ENCODE data around the gene TUBG2. TPM values are rescaled to one million over a fixed set of nuclear protein-coding genes. Genes with fewer than 3 reads are reported as not detected.

The TUBG2 gene
- total RNA-seq, 1 experiment from 2014 or later, result 21.3 TPM

DNA sequence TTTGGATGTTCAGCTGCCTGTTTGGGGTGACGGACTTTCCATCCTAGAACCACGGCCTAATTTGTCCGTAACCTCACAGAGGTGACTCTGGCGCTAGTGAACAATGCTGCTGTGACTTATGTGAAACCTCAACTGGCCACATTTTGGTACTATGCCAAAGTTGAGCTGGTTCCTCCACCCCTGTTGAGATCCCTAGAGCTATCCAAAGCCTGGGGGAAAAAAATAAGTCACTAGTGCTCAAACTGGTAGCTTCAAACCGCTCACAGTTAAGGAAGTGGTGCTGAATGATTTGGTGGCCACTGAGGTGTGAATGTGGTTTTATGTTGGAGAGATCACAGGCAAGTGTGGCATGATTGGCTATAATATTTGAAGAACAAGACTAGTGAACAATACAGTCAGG, 11.3 kb upstream of the TUBG2 start:
- Mint-ChIP-seq H3K27ac (ENCODE audit: low read depth, unreplicated experiment) (no peak overlapping the region), H3K9me3 (ENCODE audit: unreplicated experiment) (no peaks in the 10 kb centered on the region), H3K27me3 (ENCODE audit: insufficient read depth, unreplicated experiment) (peaks cover 5% of the 10 kb centered on the region), H3K4me3 (ENCODE audit: unreplicated experiment) (no peak overlapping the region), H3K4me1 (ENCODE audit: insufficient read depth, unreplicated experiment) (no peaks in the 10 kb centered on the region), H3K36me3 (ENCODE audit: insufficient read depth, unreplicated experiment) (no peaks in the 10 kb centered on the region)
- DNase-seq (ENCODE audit: unreplicated experiment), result no peak
- intact Hi-C loops (cut with micrococcal nuclease), result no loop called here
- BruUV-seq (replicated peaks), result no TSS peak
- TF ChIP-seq, protein P1, sequence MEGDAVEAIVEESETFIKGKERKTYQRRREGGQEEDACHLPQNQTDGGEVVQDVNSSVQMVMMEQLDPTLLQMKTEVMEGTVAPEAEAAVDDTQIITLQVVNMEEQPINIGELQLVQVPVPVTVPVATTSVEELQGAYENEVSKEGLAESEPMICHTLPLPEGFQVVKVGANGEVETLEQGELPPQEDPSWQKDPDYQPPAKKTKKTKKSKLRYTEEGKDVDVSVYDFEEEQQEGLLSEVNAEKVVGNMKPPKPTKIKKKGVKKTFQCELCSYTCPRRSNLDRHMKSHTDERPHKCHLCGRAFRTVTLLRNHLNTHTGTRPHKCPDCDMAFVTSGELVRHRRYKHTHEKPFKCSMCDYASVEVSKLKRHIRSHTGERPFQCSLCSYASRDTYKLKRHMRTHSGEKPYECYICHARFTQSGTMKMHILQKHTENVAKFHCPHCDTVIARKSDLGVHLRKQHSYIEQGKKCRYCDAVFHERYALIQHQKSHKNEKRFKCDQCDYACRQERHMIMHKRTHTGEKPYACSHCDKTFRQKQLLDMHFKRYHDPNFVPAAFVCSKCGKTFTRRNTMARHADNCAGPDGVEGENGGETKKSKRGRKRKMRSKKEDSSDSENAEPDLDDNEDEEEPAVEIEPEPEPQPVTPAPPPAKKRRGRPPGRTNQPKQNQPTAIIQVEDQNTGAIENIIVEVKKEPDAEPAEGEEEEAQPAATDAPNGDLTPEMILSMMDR (IDR thresholded peaks at IDR 0.05; ENCODE audit: unreplicated experiment), result no peak
- CTCF ChIA-PET, result interaction anchor here (0.6 to 2.0 kb wide), 2 partner anchors 24 to 91 kb away, joined by 4 to 6 read pairs; no protein-coding TSS in a partner anchor
- POLR2A ChIA-PET, result interaction anchor here (1.4 to 1.6 kb wide), 2 partner anchors 12 to 24 kb away, joined by 4 read pairs; partner anchors contain the start of gene TUBG2

DNA sequence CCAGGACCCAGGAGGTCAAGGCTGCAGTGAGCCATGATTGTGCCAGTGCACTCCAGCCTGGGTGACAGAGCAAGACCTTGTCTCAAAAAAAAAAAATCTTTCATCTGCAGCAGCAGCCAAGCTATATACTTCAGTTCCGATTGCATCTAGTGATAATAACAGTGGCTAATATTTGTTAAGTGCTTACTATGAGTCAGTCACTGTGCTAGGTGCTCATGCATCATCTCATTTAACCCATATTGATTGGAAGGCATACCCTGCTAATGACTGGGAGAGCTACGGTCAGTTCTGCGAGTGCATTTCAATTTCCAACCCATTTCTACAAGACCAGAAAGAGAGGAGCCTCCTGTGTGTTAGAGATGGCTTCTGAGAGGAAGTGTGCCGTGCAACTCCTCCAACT, 7.7 kb upstream of the TUBG2 start:
- Mint-ChIP-seq H3K36me3 (ENCODE audit: insufficient read depth, unreplicated experiment) (no peaks in the 10 kb centered on the region), H3K4me1 (ENCODE audit: insufficient read depth, unreplicated experiment) (no peaks in the 10 kb centered on the region), H3K9me3 (ENCODE audit: unreplicated experiment) (no peaks in the 10 kb centered on the region), H3K27me3 (ENCODE audit: insufficient read depth, unreplicated experiment) (no peaks in the 10 kb centered on the region), H3K27ac (ENCODE audit: low read depth, unreplicated experiment) (no peak overlapping the region), H3K4me3 (ENCODE audit: unreplicated experiment) (no peak overlapping the region)
- TF ChIP-seq, protein P1 (IDR thresholded peaks at IDR 0.05; ENCODE audit: unreplicated experiment), result no peak
- intact Hi-C loops (cut with micrococcal nuclease), result no loop called here
- ChIA-PET CTCF (interaction anchor here (0.6 to 0.9 kb wide), 3 partner anchors 12 to 817 kb away, joined by 3 to 7 read pairs (median 3); no protein-coding TSS in a partner anchor), POLR2A (interaction anchor here (0.6 to 0.8 kb wide), 2 partner anchors 11 to 71 kb away, joined by 3 read pairs; no protein-coding TSS in a partner anchor)
- DNase-seq (ENCODE audit: unreplicated experiment), result no peak
- no TSS peak for BruUV-seq (replicated peaks)

DNA sequence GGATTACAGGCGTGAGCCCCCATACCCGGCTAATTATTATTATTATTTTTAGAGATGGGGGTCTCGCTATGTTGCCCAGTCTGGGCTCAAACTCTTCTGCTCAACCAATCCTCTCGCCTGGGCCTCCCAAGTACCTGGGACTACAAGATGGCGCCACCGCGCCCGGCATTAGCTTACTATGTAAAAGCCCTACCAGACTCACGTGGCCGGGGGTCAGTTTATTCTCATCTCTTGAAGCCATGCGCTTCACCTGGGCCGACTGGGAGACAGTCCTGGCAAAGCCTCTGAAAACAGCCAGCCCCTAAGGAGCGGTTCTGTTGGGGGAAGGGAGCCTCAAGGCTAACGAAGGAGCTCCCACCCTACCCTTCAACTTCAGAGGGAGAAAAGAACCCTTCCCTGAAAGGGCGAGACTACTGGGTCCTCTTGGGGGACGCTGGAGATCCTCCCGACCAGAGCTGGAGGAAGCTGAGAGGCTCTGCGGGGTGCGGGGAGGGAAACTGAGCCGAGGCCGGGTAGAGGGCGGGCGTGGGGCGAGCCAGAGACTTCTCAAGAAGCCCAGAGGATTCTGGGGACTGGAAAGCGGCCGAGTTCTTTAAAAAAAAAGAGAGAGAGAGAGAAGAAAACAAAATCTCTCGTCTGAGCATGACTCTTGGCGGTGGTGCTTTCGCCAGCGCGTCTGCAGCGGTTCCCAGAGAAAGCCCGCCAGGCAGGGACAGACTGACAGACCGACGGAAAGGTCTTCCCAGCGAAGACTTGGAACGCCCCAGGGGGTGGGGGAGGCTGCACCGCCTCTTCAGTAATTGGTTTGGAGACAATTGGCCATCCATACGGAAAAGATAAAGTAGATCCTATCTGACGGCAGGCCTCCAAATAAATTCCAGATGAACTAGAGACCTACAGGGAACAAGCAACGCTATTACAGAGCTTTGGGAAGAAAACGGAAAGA, 5.6 kb upstream of the TUBG2 start:
- no peak overlapping the region for H3K4me3 Mint-ChIP-seq (ENCODE audit: unreplicated experiment)
- no peaks in the 10 kb centered on the region for H3K36me3 Mint-ChIP-seq (ENCODE audit: insufficient read depth, unreplicated experiment)
- H3K4me1 Mint-ChIP-seq (ENCODE audit: insufficient read depth, unreplicated experiment), result no peaks in the 10 kb centered on the region
- intact Hi-C loops (cut with micrococcal nuclease), result no loop called here
- no peaks in the 10 kb centered on the region for H3K9me3 Mint-ChIP-seq (ENCODE audit: unreplicated experiment)
- POLR2A ChIA-PET, result no interaction called here
- TF ChIP-seq, protein P1 (IDR thresholded peaks at IDR 0.05; ENCODE audit: unreplicated experiment), result no peak
- BruUV-seq (replicated peaks), result no TSS peak
- no peaks in the 10 kb centered on the region for H3K27me3 Mint-ChIP-seq (ENCODE audit: insufficient read depth, unreplicated experiment)
- DNase-seq (ENCODE audit: unreplicated experiment), result no peak
- CTCF ChIA-PET, result interaction anchor here (0.6 kb wide), 1 partner anchor 42 kb away, joined by 3 read pairs; no protein-coding TSS in a partner anchor
- H3K27ac Mint-ChIP-seq (ENCODE audit: low read depth, unreplicated experiment), result no peak overlapping the region

DNA sequence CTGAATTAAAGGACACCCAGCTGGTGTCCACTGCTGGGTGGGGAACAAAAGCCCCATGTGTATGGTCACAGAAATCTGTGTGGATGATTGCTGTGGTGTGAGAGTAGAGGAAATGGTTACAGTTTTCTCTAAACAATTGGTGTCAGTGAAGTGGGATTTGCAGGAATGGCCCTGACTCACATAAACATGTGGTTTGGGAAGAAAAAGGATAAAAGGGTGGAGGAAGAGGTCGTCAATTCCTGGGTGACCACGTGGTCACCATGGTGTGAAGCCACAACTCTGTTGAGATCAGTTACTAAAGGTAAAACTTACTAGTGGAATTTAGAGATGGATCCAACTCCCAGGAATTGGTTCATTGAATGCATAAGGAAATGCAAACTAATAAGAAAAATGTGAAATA, 3.6 kb upstream of the TUBG2 start:
- ChIA-PET POLR2A (interaction anchor here (0.8 kb wide), 1 partner anchor 19 kb away, joined by 3 read pairs; no protein-coding TSS in a partner anchor), CTCF (no interaction called here)
- no peaks in the 10 kb centered on the region for H3K27me3 Mint-ChIP-seq (ENCODE audit: insufficient read depth, unreplicated experiment)
- BruUV-seq (replicated peaks), result no TSS peak
- peaks cover 6% of the 10 kb centered on the region for H3K36me3 Mint-ChIP-seq (ENCODE audit: insufficient read depth, unreplicated experiment)
- DNase-seq (ENCODE audit: unreplicated experiment), result no peak
- intact Hi-C loops (cut with micrococcal nuclease), result no loop called here
- no peaks in the 10 kb centered on the region for H3K9me3 Mint-ChIP-seq (ENCODE audit: unreplicated experiment)
- TF ChIP-seq, protein P1 (IDR thresholded peaks at IDR 0.05; ENCODE audit: unreplicated experiment), result no peak
- peak overlapping the region; percentile 44 for H3K27ac Mint-ChIP-seq (ENCODE audit: low read depth, unreplicated experiment)
- H3K4me1 Mint-ChIP-seq (ENCODE audit: insufficient read depth, unreplicated experiment), result peaks cover 11% of the 10 kb centered on the region
- no peak overlapping the region for H3K4me3 Mint-ChIP-seq (ENCODE audit: unreplicated experiment)
